GM21825 (cell line): ENCODE data around the gene PDE2A.

Source experiments
- ATAC-seq: cut with Tn5 transposase; IDR thresholded peaks from one replicate; pipeline ENCODE4 v1.9.1; 2021; ENCODE audit warnings: mild to moderate bottlenecking, moderate library complexity; ENCODE audit not compliant: unreplicated experiment

The PDE2A gene

DNA sequence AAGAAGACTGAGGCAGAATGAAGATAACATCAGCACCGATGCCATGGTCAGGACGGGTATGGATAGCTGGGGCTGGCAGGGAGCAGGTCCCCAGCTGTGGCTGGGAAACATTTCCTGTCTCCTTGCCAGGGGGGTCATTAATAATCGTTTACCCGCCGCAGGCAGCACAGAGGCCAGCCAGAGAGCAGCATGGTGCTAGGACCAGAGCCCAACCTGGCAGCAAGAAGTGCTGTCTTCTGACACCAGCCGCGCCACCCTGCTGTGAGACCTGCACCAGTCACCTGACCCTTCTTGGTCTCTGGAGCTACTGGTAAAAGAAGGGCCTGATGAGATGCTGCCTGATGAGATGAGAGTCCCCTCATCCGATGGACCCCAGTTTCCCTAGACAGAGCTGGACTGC lies 36.3 kb downstream of the PDE2A start:
- no peak for ATAC-seq

DNA sequence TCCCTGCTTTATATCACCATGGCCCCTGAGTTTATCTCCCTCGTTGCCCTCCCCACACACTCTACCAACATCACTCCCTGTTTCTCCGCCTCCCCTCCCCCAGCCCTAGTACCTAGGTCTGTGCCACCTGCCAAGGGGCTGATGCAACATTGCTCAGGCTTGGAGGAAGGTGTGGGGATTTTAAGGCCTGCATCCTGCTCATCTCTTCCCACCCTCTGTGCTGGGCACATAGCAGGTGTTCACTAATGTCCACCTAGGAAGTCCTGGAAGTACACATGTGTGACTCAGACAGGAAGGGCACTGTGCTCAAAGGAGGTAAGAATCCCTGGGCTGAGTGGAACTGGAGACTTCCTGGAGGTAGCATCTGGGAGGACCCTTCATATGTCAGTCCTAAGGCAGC lies 37.0 kb downstream of the PDE2A start:
- no peak for ATAC-seq

DNA sequence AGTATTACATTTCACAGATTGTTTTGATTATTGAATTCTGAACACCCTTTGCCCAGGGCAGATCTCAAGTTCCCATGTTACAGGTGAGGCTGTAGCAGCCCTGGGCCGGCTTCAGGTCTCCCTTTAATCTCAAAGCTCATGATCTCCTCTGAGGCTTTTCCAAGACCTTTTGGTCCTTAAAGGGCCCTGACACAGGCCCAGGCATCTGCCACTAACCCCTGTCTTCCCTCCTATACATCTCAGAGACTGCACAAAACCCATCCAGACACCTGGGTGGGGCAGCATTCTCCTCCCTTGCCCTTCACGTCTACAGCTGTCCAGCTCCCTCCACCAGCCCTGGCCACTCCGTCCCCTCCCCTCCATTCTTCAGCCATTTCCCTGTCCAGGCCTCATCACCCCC lies 37.8 kb downstream of the PDE2A start:
- no peak for ATAC-seq

DNA sequence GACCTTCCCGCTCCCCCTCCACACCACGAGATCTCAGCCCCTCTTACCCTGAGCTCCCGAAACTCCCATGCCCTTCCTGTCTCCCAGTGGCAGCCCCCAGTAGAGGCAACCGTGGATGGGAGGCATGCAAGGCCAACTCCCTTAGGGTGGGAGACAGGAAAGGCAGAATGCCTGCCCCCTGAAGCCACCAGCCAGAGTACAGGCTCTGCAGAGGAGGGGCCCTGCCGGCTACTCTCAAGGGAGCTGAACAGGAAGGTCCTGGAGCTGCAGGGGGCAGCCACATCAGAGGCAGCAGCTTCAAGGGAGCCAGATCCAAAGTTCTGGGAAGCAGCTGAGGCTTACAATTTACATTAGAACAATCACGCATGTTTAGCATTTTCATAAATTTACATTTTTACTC lies 38.3 kb downstream of the PDE2A start:
- no peak for ATAC-seq

DNA sequence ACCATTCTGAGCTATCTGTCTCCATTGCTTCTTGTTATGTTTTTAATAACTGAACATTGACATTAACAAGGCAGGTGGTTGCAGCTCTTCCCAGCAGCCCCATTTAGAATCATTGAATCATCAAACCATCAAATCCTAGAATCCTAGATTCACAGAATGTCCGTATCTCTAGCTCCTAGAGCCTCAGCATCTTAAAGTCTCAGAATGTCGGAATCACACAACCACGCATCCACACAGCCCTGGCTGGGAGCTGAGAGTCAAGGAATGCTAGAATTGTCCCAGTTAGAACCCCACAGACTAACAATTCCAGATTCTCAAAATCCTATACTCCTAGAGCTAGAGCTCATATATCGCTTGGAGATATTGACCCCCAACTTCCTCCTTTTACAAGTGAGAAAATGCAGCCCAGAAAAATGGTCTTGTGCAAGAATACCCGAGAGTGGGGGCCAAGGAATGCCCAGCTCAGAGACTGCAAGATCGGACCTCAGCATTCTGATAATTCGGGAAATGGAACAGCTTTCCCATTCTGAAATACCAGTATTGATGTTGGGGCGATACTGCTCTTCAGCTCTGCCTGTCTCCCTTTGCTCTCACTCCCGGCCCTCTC lies 38.8 kb downstream of the PDE2A start:
- no peak for ATAC-seq

DNA sequence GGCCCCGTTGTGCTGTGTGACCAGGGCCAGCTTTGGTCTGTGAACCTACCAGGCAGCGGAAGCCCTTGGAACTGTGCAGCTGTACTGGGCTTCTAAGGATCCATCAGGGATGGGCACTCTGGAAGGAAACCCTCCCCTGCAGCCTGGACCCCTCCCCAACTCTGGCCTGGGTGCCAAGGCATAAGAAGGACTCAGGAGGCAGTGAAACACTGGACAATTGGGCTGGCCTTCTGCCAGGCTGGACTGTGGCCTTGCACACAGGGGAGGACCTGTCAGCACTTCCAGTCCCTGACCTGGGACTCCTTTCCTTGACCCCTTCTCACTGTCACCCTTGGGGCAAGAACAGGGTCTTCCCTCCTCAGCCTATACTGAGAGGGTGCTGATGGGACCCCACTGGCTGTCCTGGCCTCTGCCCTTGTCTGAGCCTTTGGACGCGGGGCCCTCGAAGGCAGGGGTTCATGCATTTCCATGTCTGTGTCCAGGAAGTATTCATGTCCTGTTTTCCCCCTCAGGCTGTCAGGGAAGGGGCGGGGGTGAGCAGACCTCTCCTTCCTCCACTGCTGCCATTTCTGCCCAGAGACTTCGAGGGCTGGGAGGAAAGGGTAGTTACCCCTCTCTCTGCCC lies 39.6 kb downstream of the PDE2A start:
- ATAC-seq: no peak

DNA sequence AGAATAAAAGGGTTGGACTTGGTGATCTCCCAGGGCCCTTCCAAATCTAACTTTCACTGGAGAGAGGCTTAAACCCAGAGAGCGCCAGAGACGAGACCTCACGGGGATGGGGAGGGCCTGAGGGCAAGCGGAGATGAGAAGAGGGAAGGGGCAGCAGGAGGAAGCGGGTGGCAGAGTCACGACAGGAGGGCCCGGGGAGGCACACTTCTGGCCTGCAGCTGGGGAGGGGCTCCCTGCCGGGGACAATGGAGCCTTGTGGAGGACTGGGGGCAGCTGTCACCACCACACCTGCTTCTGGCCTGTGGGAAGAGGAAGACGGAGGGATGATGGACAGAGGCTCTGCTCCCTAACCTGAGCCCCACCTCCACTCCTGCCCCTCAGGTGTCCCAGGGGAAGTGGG lies 40.2 kb downstream of the PDE2A start:
- no peak for ATAC-seq

DNA sequence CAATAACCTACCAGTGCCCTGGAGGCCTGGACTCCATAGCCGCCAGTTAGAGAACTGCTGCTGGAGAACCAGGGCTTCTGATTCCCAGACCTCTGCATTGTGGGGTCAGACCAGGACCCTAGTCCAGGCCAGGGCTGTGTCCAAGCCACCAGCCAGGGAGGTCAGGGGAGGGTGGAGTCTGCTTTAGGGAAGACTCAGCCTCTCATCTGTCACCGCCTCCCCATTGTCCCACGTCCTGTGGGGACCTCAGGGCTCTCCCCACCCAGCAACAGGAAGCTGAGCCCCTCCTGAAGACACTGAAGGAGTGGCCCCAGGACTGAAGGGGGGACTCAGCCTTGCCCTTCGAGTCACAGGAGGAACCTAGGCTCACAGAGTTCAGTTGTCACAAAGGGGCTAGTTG lies 41.2 kb downstream of the PDE2A start:
- no peak for ATAC-seq

DNA sequence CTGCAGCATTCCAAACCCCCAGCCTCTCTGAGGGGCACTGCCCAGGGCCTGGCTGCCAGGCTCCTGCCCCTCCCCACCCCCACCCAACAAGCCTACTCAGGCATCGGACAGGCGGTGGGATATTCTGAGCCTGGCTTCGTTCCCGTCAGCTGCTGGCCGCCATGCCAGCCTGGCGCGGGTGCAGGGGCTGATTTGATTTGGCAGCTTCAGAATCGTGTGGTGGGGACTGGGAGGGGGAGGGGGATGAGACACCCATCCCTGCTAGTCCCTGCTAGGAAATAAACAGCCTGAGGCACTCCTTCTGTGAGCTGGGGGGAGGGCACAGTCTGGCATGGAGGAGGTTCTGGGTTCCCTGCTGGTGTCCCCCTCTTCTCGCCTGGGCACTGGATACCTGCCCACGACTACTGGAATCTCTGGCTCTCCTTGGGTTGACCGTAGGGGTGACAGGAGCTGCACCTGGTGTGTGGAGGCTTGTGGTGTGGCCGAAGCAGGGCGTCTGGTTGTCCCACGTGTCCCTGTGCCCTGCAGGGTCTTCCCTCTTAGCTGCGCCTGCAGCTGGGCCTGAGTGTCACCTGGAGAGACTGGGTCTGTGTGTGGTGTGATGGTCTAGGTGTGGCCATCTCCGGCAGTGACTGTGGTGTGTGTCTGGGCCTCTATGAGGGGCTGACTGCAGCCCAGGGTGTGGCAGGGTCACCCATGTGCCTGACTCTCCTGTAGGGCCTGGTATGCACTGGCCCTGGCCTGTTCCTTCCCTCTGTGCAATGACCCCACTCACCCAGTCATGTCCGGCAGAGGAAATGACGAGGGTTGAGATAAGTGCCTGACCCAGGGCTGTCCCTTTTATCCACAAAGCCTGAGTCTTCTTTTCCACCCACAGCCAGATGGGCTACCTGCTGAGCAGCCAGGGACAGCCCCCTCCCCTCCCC lies 42.2 kb downstream of the PDE2A start:
- ATAC-seq: no peak

DNA sequence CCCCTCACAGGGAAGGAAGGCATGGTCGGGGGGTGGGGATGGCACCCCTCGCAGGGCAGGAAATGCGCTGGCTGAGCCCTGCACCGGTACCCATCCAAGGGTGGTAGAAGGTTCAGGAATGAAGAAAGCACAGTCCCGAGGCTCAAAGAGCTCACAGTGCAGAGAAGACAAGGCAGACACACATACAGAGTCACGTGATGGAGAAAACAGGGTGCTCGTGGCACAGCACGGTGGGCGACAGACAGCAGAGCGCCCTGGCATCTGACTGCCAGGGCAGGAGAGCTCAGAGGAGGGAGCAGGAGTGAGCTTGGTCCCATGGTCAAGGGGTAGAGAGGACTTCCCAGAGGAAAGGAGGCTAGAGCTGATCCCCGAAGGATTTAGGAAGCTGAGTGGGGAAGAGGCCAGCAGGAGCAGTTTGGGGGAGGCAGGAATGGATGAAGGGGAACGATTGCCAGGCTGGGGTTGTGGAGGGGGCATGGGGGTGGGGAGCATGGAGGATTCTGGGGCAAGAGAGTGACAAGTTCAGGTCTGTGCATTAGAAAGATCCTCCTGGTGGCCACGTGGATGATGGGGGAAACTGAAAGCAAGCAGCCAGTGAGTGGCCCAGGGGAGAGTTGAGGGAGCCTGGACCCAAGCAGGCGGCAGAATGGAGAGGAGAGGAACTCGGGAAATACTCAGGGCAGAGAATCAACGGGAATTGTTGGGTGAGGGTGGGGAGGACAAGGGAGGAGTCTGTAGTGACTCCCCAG lies 43.9 kb downstream of the PDE2A start:
- no peak for ATAC-seq

DNA sequence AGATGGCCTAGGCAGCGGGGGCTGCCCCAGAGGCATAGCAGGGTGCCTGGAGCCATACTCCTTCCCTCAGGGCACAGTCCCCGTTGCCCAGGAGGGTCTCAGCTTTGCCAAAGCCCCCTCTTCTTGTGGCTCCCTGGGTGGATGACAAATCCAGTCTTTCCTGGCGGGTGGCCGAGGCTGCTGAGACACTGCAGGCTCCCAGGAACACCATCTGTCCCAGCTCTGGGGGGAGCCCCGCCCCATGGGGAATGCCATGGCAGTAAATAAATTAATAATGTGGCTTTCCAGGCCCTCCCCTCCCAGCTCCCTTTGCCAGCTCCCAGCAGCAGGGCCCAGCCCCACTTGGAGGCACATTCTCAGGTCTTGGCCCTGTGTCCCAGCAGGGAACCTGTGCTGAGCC lies 45.0 kb downstream of the PDE2A start:
- ATAC-seq: no peak

DNA sequence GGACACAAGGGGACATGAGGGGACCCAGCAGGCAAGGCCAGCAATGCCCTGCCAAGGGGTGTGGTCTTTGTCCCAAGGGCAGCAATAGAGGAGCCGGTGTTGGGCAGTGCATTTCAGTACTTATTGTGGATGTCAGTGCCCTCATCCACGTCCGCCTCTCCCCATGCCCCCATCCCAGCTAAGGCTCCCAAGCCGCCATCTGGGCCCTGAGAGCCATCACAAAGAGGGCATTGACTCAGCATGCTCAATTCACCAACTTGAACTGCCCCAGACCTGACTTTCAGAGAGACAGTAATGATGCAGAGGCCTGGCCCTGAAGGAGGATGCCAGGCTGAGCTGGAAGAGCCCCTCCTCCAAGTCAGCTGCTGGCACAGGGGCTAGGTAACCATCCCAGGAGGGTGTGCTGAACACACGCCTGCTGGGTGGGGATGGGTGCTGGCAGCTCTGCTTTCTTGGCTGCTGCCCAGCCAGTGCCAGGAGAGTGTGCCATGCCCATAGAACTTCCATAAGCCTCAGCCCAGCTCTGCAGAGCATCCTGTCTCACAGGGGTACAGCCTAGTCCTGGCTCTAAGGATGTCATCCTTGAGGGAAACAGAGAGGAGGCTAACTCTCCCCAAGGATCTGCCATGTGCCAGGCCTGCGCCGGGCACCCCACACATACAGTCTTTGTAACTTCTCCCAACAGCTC lies 46.5 kb downstream of the PDE2A start:
- no peak for ATAC-seq

DNA sequence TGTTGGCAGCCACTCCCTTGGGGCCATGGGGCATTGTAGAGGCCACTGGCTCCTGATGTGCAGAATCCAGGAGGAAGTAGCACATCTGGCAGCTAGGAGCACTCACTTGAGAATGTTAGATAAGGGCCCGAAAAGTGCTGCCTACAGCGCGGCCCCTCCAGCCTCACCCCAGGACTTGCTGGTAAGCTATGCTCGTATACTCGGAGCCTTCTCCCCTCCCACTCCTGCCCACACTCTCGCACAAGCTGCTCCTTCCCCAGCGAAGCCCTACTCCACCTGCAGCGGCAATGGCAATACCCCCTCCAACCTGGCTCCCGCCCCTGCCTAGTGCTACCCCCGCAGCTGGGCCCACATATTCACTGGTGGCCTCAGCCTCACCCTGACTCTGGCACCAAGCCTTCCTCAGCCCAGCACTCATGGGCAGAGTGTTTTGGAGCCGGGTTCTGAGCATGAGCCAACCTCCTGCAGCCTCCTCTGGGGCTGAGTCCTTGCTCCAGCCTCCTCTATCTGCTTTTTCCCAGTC lies 47.7 kb downstream of the PDE2A start:
- ATAC-seq: no peak

DNA sequence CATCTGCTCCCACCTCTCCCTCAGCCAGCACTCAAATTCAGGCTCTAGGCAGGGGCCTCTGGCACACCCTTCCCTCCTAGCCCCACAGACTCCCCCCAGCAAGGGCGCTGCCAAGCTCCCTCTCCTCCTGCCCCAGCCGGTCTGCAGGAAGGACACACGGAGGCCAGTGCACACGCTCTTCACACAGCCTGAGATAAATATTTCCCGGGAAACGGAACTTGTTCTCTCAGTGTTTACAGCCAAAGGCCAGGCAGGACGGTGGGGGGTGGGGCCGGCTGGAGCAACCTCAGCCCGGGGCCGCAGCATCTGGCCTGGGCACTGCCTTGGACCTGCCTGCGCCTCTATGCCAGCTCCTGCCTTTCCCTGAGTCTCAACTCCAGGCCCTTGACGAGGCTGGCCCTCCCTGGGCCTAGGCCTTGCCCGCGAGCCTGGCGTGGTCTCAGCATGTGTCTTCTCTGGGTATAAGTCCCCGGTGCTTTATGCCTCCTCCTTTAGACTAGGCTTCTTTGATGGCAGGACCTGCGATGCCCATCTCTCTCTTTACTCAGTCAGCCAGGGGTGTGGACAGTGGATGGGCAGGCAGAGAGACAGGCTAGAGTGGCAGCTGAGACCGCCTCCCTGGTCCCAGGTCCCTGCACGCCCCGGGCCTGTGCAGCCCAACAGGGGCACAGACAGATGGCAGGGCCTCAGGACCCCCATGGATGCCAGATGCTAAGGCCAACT lies 48.4 kb downstream of the PDE2A start:
- no peak for ATAC-seq

DNA sequence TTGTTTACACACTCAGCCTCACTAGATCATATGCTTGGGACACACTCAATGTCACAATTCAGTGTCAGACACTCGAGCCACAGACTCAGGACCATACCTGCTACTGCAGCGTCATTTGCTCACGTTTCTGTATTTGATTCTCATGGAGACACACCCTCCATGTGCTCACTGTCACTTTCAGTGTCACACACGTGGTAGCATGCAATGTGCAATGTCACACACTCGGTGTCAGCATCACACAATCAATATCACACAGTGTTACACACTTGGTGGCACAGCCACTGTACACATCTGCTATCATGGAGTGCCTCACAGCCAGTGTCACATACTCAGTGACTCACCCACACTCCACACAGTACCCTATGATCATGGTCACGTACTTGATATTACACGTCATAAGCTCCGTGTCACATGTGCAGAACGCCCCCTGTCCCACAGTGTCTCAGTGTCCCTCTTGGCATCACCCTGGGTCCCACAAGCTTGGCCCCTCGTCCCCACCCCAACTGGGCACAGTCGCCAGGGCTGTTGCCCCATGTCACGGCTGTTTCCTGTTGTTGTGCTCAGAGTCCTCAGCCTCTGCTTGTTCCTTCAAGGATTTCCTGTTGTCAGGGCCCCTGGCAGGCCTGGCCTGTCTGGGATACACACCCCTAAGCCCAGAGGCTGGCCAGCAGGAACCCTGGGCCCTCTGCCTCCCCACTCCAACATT lies 49.6 kb downstream of the PDE2A start:
- no peak for ATAC-seq

DNA sequence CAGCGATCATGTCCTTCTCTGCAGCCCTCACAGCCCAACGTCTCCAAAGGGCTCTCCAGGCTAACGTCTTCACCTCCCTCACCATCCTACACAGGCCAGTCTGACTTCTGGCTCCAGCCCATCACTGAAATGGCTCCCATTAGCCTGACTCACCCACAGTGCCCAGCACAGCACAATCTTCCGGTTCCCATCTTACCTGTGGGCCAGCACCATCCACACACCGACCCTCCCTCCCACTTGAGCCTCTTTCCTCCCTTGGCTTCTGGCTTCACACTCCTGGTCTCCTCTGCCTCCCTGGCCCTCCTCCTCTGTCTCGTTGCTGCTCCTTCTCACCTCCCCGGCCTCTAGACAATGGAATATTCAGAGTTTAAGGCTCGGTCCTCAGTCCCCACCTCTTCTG lies 51.2 kb downstream of the PDE2A start:
- ATAC-seq: no peak

DNA sequence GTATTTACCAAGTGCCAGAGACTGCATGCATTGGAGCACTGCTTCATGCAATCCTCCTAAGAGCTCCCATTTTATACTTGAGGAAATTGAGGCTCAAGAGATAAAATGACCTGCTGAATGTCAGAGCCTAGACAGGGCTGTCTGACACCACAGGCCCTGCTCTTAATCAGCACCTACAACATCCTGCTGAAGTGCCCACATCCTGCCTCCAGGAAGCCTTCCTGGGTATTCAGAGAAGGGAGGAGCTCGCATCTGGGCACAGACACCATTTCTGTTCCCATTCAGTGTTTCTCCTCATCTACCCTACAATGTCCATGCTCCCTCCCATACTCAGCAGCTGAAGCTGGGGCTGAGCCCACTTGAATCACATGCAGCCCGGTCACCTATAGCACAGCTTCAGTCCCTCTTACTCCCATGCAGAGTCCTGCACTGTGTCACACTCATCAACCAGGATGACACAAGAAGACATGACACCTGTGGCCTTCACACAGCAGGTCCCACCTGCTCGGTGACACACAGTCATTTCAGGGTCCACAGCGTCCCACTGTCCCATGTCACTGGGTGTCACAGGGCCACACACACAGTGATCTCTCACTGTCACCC lies 53.1 kb downstream of the PDE2A start:
- ATAC-seq: no peak

DNA sequence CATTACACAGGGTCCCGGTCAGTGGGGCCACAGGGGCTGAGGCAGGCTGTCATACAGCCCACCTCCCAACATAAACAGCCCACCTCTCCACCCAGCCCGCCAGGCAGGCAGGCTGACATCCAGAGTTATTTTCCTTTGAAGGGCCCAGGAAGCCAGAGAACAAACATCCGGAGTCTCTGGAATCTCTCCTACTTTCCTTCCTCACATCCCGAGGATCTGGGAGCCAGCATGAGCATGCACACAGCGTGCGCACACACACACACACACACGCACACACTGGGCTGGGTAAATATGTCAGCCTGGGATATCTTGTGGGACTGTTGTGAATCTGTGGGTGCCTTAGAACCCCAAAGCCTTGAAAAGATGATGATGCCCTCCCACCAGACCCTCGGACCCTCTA lies 55.4 kb downstream of the PDE2A start:
- ATAC-seq: no peak
